HG03378 (cell line): ENCODE data around the gene FAAH.

Experiments
- ATAC-seq: cut with Tn5 transposase; IDR thresholded peaks from one replicate; pipeline ENCODE4 v1.9.1; 2021; ENCODE audit warnings: mild to moderate bottlenecking, moderate library complexity; ENCODE audit not compliant: unreplicated experiment

The FAAH gene

DNA sequence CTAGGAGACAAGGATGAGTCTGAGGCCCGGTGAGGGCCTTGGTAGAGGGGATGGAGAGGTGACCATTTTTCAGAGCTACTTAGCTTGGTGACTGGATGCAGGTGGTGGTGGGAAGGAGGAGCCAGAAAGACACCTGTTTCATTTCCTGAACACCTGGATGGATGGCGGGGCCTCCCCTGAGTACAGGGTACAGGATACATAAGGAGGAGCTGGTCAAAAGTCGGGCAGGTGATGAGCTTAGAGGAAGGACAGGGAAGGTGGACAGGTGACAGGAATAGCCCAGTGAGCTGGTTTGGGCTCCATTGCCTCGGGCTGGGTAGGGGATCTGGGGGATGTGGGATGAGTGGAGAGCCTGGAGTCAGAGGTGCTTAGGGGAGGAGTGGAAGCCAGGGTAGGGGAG lies 6.3 kb downstream of the FAAH start:
- no peak for ATAC-seq

DNA sequence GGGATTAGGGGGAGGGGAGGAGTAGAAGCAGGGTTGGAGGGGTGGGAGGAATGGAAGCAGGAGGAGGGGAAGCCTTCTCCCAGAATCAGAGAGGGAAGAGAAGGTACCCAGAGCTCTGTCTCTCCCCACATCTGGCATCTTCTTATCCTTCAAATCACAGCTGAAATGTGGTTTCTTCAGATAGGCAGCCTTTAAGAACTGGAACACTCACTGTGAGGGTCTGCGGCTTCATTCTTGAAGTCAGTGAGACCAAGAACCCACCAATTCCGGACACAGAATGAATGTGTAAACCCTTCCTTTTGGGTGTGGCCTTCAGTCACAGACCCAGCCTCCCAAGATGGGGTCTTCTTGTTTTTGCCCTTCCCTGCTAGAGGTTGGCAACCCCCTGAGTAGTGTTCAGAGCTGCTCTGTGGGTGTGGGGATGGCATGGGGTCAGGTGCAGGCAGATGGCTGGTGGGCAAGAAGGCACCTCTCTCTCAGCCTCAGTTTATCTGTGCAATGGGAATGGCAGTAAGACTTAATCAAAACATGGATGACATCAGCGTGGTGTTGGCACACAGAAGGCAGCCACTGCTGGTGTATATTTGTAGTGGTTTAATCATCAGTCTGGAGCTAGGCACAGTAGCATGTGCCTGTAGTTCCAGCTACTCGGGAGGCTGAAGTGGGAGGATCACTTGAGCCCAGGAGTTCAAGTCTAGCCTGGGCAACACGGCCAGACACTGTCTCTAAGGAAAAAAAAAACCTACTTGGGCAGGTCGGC lies 7.2 kb downstream of the FAAH start:
- no peak for ATAC-seq

- no peak for ATAC-seq
Measured at GRCh38 chr1:46401964-46402626, 8.0 kb downstream of the FAAH start.

- no peak for ATAC-seq
Measured at GRCh38 chr1:46403916-46404315, 9.8 kb downstream of the FAAH start.

DNA sequence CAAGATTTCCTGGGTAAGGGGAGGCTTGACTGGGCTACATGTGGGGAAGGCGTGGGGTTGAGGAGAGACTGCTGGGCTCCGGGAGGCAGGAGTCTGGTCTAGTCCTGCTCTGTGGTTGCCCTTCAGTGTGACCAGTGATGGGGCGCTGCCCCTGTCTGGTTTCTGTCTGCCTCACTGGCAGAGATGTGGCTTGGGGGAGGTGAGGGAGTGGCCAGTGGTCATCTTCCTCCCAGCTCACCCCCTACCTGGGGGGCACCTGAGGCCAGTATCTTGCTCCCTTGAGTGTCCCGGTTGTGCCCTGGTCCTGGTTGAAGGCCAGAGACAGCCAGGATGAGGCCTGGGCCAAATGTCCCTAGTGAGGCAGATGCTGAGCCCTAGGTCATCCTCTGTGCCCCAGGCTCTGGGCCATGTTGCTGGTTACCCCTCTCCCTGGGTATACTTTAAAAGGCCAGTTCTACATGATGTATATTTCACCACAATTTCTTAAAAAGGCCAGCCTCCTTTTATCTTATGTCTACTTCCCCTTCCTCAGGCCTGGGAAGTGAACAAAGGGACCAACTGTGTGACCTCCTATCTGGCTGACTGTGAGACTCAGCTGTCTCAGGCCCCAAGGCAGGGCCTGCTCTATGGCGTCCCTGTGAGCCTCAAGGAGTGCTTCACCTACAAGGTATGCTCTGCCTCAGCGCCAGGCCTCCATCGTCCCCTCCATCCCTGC lies 10.5 kb downstream of the FAAH start:
- ATAC-seq = no peak

DNA sequence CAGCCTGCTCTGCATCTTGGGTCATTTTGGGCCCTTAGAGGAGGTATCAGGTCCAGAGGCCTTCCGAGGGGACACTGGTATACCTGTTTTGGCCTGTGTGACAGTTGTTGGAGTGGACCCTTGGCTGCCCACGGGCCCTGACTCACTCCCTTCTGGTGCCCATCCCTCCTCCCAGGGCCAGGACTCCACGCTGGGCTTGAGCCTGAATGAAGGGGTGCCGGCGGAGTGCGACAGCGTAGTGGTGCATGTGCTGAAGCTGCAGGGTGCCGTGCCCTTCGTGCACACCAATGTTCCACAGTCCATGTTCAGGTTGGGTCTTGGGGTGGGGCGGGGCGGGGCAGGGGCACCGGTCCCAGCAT lies 11.1 kb downstream of the FAAH start:
- ATAC-seq = no peak

GRCh38 chr1:46405724-46406123 lies 11.6 kb downstream of the FAAH start:
- ATAC-seq = no peak

- ATAC-seq = no peak
Measured at GRCh38 chr1:46406881-46407608, 12.9 kb downstream of the FAAH start.

GRCh38 chr1:46407636-46408035 lies 13.5 kb downstream of the FAAH start:
- no peak for ATAC-seq

GRCh38 chr1:46408356-46409062 lies 14.4 kb downstream of the FAAH start:
- ATAC-seq = no peak

- no peak for ATAC-seq
Measured at GRCh38 chr1:46409063-46409372, 14.9 kb downstream of the FAAH start.

DNA sequence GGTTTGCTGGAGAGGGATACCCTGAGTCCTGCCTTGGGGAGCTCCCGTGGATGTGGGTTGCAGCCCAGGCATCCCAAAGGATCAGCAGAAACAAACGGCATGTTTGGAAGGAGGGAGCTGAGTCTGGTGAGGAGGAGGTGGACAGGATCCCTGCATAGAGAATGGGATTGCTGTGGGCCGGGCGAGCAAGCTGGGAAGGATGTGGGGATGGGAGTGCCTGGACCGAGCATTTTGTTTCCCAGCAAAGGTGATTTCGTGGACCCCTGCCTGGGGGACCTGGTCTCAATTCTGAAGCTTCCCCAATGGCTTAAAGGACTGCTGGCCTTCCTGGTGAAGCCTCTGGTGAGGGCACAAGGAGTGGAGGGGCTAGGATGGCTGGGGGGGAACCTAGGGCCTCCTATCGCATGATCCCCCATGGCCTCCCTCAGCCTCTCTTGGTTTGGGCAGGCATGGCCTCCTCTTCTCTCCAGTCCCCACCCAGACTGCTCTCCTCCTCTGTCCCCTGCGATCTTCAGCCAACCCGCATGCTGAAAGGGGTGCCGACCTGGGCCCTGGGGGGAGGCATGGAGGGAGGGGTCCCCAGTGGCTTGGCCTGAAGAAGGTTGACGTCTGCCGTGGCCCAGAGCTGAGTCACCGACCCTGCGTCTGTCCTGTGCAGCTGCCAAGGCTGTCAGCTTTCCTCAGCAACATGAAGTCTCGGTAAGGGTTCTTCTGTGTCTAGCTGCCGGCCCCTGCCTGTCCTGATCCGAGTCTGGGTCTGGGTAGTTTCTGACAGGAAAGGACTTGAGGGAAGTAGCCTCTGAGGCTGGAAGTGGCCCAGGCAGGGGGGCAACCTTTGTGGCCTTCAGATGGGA lies 16.3 kb downstream of the FAAH start:
- ATAC-seq = no peak

DNA sequence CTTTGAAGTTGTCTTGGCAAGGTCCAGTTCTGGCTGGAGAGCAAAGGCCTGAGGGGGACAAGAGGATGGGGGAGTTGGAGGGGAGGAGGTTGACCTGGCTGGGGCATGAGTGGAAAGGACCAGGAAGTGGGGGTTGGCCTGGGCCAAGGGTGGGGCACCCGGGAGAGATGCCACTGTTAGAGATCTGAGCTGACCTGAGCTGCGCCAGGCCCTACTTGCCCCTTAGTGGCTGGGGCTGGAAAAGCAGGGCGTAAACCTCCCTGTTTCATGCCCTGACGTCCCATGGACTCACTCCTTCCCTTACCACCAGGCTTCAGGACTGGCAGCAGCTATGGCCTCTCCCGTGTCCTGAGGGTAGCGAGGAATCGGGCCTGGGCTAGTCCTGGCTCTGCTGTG lies 16.9 kb downstream of the FAAH start:
- no peak for ATAC-seq

DNA sequence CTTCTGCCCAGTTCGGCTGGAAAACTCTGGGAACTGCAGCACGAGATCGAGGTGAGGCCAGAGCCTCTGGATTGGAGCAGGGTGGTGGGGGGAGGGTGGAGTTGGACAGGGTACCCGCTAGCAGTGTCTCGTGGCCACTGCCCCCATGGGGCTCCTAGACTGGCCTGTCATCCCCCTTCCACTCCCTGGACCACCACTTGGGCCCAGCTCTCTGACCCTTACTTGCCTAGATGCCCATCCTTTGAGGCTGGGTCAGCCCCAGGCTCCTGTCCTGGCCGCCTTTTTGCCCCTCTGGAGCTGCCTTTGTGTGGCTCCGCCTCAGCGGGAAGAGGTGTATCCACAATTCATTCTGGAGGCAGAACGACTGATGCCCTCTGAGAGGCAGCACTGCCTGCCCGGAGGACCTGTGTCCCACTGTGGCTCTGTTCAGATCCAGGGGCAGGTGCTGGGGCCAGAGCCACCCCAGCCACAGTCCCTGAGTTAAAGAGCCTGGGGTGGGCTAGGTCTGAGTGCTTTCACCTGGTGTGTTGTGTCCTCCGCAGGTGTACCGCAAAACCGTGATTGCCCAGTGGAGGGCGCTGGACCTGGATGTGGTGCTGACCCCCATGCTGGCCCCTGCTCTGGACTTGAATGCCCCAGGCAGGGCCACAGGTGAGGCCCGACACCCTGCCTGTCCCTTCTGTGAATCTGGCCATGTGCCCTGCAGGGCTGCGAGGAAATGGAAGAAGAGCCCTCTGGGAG lies 17.7 kb downstream of the FAAH start:
- ATAC-seq = no peak

DNA sequence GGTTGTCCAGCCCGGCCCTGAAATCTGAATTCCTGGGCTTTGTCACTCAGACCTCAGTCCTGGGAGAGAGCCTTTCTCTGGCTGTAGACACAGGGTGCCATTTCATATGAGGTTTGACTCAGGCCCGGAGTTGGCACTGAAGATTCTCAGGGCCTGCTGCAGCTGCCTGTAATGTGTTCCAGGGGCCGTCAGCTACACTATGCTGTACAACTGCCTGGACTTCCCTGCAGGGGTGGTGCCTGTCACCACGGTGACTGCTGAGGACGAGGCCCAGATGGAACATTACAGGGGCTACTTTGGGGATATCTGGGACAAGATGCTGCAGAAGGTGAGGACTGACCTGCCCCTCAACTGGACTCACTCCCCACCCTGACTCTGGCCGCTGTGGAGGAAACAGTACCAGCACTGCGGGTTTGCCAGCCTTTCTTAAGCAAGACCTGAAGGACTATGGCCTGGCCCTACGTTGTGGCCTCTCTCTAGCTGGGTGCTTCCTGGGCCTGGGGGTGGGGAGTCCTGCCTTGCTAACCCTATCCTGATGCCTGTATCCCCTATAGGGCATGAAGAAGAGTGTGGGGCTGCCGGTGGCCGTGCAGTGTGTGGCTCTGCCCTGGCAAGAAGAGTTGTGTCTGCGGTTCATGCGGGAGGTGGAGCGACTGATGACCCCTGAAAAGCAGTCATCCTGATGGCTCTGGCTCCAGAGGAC lies 18.9 kb downstream of the FAAH start:
- ATAC-seq = no peak

GRCh38 chr1:46413596-46413985 lies 19.5 kb downstream of the FAAH start:
- ATAC-seq = no peak

DNA sequence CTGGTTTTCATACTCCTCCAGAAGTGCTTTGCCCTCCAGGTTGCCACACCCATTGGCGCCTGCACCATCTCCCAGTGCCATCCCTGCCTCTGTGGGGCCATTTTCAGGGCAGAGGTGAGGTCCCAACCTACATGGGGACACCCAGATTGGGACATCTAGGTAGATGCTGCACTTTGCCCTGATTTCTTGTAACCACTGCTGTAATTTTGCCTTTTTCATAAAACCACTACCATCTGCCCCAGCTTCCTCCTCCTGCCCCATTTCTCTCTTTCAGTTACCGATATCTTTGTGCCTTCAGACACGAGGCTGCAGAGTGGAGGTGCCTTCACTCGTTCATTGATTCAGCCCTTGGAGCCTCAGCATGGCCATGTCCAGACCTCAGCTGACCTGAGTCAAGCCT lies 21.4 kb downstream of the FAAH start:
- ATAC-seq = no peak

DNA sequence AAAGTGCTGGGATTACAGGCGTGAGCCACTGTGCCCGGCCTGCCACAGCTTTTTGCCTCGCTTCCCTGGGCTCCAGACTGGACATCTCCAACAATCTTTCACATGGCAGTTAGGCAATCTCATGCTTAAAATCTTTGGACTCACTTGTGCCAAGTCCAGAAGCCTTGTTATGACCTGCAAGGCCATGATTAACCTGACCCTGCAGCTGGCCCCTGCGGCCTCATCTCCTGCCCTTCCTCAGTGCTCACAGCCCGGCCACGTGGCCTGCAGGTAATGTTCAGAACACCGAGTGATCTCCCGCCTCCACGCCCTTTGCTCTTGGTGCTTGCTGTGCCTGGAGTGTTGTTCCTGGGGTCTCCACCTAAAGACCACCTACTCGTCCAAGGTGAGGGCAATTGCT lies 24.9 kb downstream of the FAAH start:
- ATAC-seq = no peak

GRCh38 chr1:46420533-46420915 lies 26.4 kb downstream of the FAAH start:
- ATAC-seq = no peak
